ENCODE results near the gene PEA15. TPM values are rescaled to one million over a fixed set of nuclear protein-coding genes. Genes with fewer than 3 reads are reported as not detected.

Gene PEA15
- total RNA-seq, 2 experiments from 2014 or later, result 29.3 to 32.5 TPM

GRCh38 chr1:160206036-160206389 lies 829 bp downstream of the PEA15 start:
- ChIA-PET POLR2A (no interaction called here), CTCF (interaction anchor here (1.4 to 1.8 kb wide), 2 partner anchors 15 to 85 kb away, joined by 5 to 6 read pairs; partner anchors contain the start of gene CASQ1)
- peaks cover 3% of the 10 kb centered on the region for H3K36me3 Mint-ChIP-seq (ENCODE audit: low read depth)
- H3K4me3 Mint-ChIP-seq, result peak overlapping the region; percentile 86
- peaks cover 38% of the 10 kb centered on the region for H3K4me1 Mint-ChIP-seq
- peak; percentile 30 for DNase-seq
- no peaks in the 10 kb centered on the region for H3K9me3 Mint-ChIP-seq
- H3K27me3 Mint-ChIP-seq, result no peaks in the 10 kb centered on the region
- peak overlapping the region; percentile 79 for H3K27ac Mint-ChIP-seq

GRCh38 chr1:160206421-160207117 lies 1.4 kb downstream of the PEA15 start:
- CTCF ChIA-PET, result interaction anchor here (0.9 to 1.8 kb wide), 5 partner anchors 12 to 85 kb away, joined by 3 to 6 read pairs (median 4); partner anchors contain the start of gene CASQ1
- Mint-ChIP-seq H3K4me1 (peaks cover 38% of the 10 kb centered on the region), H3K27ac (peak overlapping the region; percentile 79), H3K36me3 (ENCODE audit: low read depth) (peaks cover 3% of the 10 kb centered on the region), H3K4me3 (peak overlapping the region; percentile 86), H3K9me3 (no peaks in the 10 kb centered on the region), H3K27me3 (no peaks in the 10 kb centered on the region)
- POLR2A ChIA-PET, result no interaction called here
- DNase-seq, result no peak

GRCh38 chr1:160207118-160207650 lies 2.0 kb downstream of the PEA15 start:
- CTCF ChIA-PET, result interaction anchor here (0.9 to 1.8 kb wide), 5 partner anchors 11 to 84 kb away, joined by 3 to 6 read pairs (median 4); partner anchors contain the start of gene CASQ1
- no peaks in the 10 kb centered on the region for H3K9me3 Mint-ChIP-seq
- peaks cover 5% of the 10 kb centered on the region for H3K36me3 Mint-ChIP-seq (ENCODE audit: low read depth)
- no peak for DNase-seq
- no peak overlapping the region for H3K4me3 Mint-ChIP-seq
- no peaks in the 10 kb centered on the region for H3K27me3 Mint-ChIP-seq
- POLR2A ChIA-PET, result no interaction called here
- H3K4me1 Mint-ChIP-seq, result peaks cover 38% of the 10 kb centered on the region
- H3K27ac Mint-ChIP-seq, result no peak overlapping the region

GRCh38 chr1:160207771-160208556 lies 2.8 kb downstream of the PEA15 start:
- peak overlapping the region; percentile 31 for H3K27ac Mint-ChIP-seq
- H3K36me3 Mint-ChIP-seq (ENCODE audit: low read depth), result peaks cover 11% of the 10 kb centered on the region
- H3K9me3 Mint-ChIP-seq, result no peaks in the 10 kb centered on the region
- H3K4me1 Mint-ChIP-seq, result peaks cover 38% of the 10 kb centered on the region
- POLR2A ChIA-PET, result no interaction called here
- CTCF ChIA-PET, result interaction anchor here (0.9 to 1.8 kb wide), 6 partner anchors 10 to 44 kb away, joined by 3 to 6 read pairs (median 4); partner anchors contain the start of gene CASQ1
- H3K4me3 Mint-ChIP-seq, result no peak overlapping the region
- H3K27me3 Mint-ChIP-seq, result no peaks in the 10 kb centered on the region
- DNase-seq, result no peak

GRCh38 chr1:160208557-160209320 lies 3.6 kb downstream of the PEA15 start:
- no peak for DNase-seq
- no peaks in the 10 kb centered on the region for H3K9me3 Mint-ChIP-seq
- H3K36me3 Mint-ChIP-seq (ENCODE audit: low read depth), result peaks cover 16% of the 10 kb centered on the region
- CTCF ChIA-PET, result interaction anchor here (1.0 to 1.8 kb wide), 4 partner anchors 13 to 43 kb away, joined by 3 to 6 read pairs (median 4); no protein-coding TSS in a partner anchor
- no peak overlapping the region for H3K4me3 Mint-ChIP-seq
- H3K27me3 Mint-ChIP-seq, result no peaks in the 10 kb centered on the region
- H3K27ac Mint-ChIP-seq, result peak overlapping the region; percentile 22
- H3K4me1 Mint-ChIP-seq, result peaks cover 38% of the 10 kb centered on the region
- POLR2A ChIA-PET, result no interaction called here

- H3K27me3 Mint-ChIP-seq, result no peaks in the 10 kb centered on the region
- no peaks in the 10 kb centered on the region for H3K9me3 Mint-ChIP-seq
- ChIA-PET CTCF (interaction anchor here (0.9 to 2.0 kb wide), 4 partner anchors 14 to 108 kb away, joined by 3 to 6 read pairs (median 4); no protein-coding TSS in a partner anchor), POLR2A (no interaction called here)
- no peak for DNase-seq
- no peak overlapping the region for H3K27ac Mint-ChIP-seq
- H3K4me1 Mint-ChIP-seq, result peaks cover 31% of the 10 kb centered on the region
- peaks cover 19% of the 10 kb centered on the region for H3K36me3 Mint-ChIP-seq (ENCODE audit: low read depth)
- H3K4me3 Mint-ChIP-seq, result no peak overlapping the region
Observed at GRCh38 chr1:160209321-160210046, 4.3 kb downstream of the PEA15 start.

GRCh38 chr1:160210561-160210960 lies 5.4 kb downstream of the PEA15 start:
- H3K27ac Mint-ChIP-seq, result no peak overlapping the region
- CTCF ChIA-PET, result interaction anchor here (0.7 to 2.0 kb wide), 3 partner anchors 8 to 109 kb away, joined by 4 to 8 read pairs (median 7); no protein-coding TSS in a partner anchor
- peaks cover 30% of the 10 kb centered on the region for H3K36me3 Mint-ChIP-seq (ENCODE audit: low read depth)
- no peak for DNase-seq
- H3K27me3 Mint-ChIP-seq, result no peaks in the 10 kb centered on the region
- no peaks in the 10 kb centered on the region for H3K9me3 Mint-ChIP-seq
- H3K4me3 Mint-ChIP-seq, result no peak overlapping the region
- peaks cover 25% of the 10 kb centered on the region for H3K4me1 Mint-ChIP-seq
- POLR2A ChIA-PET, result no interaction called here

- Mint-ChIP-seq H3K9me3 (no peaks in the 10 kb centered on the region), H3K36me3 (ENCODE audit: low read depth) (peaks cover 35% of the 10 kb centered on the region), H3K4me3 (no peak overlapping the region), H3K27me3 (no peaks in the 10 kb centered on the region), H3K4me1 (peaks cover 22% of the 10 kb centered on the region), H3K27ac (peak overlapping the region; percentile 22)
- DNase-seq, result no peak
- ChIA-PET CTCF (interaction anchor here (0.7 to 2.0 kb wide), 4 partner anchors 9 to 110 kb away, joined by 3 to 8 read pairs (median 6); no protein-coding TSS in a partner anchor), POLR2A (no interaction called here)
Observed at GRCh38 chr1:160211046-160211790, 6.0 kb downstream of the PEA15 start.

GRCh38 chr1:160214481-160215140 lies 9.4 kb downstream of the PEA15 start:
- no peak for DNase-seq
- Mint-ChIP-seq H3K27ac (no peak overlapping the region), H3K4me1 (peaks cover 6% of the 10 kb centered on the region), H3K4me3 (no peak overlapping the region), H3K36me3 (ENCODE audit: low read depth) (peaks cover 41% of the 10 kb centered on the region), H3K27me3 (no peaks in the 10 kb centered on the region), H3K9me3 (no peaks in the 10 kb centered on the region)
- CTCF ChIA-PET, result no interaction called here
- POLR2A ChIA-PET, result no interaction called here

- Mint-ChIP-seq H3K36me3 (ENCODE audit: low read depth) (peaks cover 46% of the 10 kb centered on the region), H3K9me3 (no peaks in the 10 kb centered on the region), H3K4me3 (no peak overlapping the region), H3K4me1 (no peaks in the 10 kb centered on the region), H3K27ac (no peak overlapping the region), H3K27me3 (no peaks in the 10 kb centered on the region)
- DNase-seq, result no peak
- POLR2A ChIA-PET, result no interaction called here
- CTCF ChIA-PET, result no interaction called here
Observed at GRCh38 chr1:160216301-160216700, 11.1 kb downstream of the PEA15 start.

GRCh38 chr1:160217481-160218051 lies 12.4 kb downstream of the PEA15 start:
- no peak overlapping the region for H3K27ac Mint-ChIP-seq
- no peak for DNase-seq
- H3K4me3 Mint-ChIP-seq, result no peak overlapping the region
- peaks cover 50% of the 10 kb centered on the region for H3K36me3 Mint-ChIP-seq (ENCODE audit: low read depth)
- ChIA-PET CTCF (interaction anchor here (0.6 to 2.1 kb wide), 7 partner anchors 10 to 159 kb away, joined by 3 to 7 read pairs (median 3); no protein-coding TSS in a partner anchor), POLR2A (no interaction called here)
- H3K4me1 Mint-ChIP-seq, result no peaks in the 10 kb centered on the region
- H3K27me3 Mint-ChIP-seq, result no peaks in the 10 kb centered on the region
- no peaks in the 10 kb centered on the region for H3K9me3 Mint-ChIP-seq

Measured in activated CD4-positive, alpha-beta T cell treated with anti-CD3 and anti-CD28 coated beads, Interleukin-2, amount 10 ng/mL, durations not matched to agents 7 days and 5 days (primary cell).